HG03196 (cell line): ENCODE data around the gene SLCO3A1.

Source experiments
- ATAC-seq: cut with Tn5 transposase; IDR thresholded peaks from one replicate; pipeline ENCODE4 v1.9.1; 2021; ENCODE audit not compliant: unreplicated experiment

Gene SLCO3A1

GRCh38 chr15:91909111-91909510, 55.6 kb downstream of the SLCO3A1 start:
- ATAC-seq: no peak

GRCh38 chr15:91909574-91909973, 56.1 kb downstream of the SLCO3A1 start:
- no peak for ATAC-seq

DNA sequence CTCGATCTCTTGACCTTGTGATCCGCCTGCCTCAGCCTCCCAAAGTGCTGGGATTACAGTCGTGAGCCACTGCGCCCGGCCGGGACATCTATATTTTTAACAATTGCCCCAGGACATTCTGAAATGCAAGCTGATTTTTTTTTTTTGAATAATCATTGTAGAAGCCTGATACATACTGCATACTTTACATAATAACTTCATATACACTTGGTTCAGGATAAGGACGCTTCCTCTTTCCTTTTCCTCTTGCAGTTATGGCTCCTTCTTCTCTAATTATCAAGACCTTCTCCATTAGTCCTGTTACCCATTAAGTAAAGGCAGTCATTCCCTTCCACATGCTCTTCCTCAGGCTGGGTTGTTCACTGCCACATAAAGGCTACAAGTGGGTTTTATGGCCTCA, 58.3 kb downstream of the SLCO3A1 start:
- no peak for ATAC-seq

- ATAC-seq: no peak
Measured at GRCh38 chr15:91912336-91912735, 58.8 kb downstream of the SLCO3A1 start.

GRCh38 chr15:91913560-91913959, 60.1 kb downstream of the SLCO3A1 start:
- ATAC-seq: no peak

DNA sequence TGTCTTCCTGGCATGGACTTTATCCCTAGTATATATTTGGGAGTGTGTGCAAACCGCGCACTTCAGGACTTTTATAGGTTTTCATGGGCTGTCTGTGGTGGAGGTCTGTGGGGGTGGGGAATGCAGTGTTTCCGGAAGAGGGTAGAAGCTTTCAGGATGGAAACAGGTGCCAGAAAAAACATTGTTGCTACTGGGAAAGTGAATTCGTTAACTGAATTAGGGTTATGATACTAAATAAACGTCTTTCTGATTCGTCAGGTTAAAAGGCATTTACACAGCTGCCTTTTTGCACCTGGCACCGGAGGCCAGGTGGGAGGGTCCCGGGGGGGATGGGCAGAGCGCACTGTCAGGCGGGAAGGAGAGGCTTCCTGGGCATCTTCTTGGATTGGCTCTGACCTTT, 62.1 kb downstream of the SLCO3A1 start:
- no peak for ATAC-seq

GRCh38 chr15:91916051-91916450, 62.5 kb downstream of the SLCO3A1 start:
- ATAC-seq: no peak

DNA sequence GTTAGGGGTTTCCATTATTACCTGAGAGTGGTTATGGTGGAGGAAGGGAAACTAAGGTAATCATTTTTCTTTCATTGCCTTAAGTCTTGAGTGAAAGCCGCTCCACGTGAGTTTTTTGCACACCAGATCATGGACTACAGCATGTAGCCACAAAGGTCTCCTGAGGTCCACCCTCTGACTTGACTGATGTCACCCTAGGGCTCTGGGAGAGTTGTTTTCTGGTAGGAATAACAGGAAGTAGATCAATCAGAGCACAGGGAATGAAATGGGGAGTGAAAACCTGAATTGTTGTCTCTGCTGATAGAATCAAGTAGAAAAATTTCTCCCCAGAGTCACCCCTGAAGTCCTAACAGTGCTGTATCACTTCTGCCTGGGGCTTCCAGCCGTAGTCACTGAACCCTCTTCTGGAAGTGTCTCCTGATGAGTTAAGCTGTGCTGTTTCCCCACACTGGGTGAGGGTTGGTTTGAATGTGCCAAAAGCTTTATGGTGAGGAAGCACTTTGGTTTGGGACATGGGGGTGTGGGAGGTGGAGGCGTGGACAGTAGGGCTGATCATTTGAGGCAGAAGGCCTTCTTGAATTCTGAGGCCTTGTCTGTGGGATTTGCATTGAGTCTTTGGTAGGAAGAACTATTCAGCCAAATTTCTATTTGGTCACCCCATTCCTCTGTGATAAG, 64.3 kb downstream of the SLCO3A1 start:
- ATAC-seq: no peak

DNA sequence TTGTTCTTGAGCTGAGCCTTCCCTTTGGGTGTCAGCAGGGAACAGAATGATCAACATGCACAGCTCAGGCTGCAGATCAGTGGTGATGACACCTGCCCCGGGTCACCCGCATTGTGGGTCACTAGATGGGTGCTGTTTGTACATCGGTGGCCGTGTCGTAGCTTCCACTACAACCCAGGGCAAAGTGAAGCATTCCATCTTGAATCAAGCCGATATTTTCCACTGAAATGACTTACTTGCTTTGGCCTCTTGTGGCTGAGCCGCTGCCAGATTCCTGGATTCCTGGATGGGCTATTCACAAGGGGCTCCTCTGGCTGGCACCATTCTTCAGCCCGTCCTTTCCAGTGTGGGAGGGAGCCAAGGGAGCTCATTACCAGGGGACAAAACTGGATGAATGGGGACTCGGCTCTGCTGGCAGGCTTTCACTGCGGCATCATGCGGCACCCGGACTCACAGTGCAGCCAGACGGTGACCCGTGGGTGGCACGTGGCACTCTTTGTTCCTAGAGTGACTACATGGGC, 65.6 kb downstream of the SLCO3A1 start:
- ATAC-seq: no peak

- ATAC-seq: no peak
Measured at GRCh38 chr15:91921188-91921842, 67.8 kb downstream of the SLCO3A1 start.

GRCh38 chr15:91921843-91922198, 68.3 kb downstream of the SLCO3A1 start:
- ATAC-seq: no peak

DNA sequence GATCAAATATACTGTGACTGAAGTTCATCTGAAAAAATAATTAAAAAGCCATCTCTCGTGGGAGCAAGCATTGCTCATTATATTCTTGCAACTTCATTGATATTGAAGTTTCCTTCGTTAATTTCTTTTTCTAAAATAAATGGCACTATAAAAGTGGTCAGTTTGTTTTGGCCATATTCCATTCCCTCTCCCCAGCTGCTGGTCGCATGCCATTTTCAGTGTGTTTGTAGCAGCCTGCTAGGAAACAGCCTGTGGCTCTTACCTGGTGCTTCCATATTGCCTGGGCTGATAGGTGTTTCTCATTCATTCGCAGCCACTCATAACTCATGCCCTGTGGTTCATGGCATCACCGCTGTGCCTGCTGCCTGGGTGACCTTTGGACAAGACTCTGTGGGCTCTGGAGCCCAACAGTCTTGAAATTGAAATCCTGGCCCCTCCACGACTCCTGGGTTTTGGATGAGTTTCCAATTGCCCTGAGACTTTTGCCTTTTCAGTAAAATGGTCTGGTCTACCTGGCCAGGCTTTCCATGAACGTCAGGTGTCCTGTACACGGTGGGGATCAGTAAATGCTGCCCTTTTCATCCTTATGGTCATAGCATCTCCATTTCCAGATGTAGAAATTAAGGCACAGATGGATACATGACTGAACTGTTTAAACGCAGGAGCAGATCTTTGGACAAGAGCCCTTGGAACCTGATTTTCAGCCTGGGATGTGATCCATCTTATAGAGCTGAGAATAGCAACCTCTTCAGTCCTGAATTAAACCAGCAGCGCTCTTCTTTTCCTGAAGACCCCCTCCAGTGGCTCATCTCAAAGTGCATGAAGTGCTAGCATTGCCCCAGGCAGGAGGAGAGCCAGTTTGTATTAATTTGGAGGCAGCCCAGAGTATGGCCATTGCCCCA, 69.4 kb downstream of the SLCO3A1 start:
- no peak for ATAC-seq

GRCh38 chr15:91924183-91924582, 70.7 kb downstream of the SLCO3A1 start:
- no peak for ATAC-seq

- no peak for ATAC-seq
Measured at GRCh38 chr15:91924837-91925495, 71.5 kb downstream of the SLCO3A1 start.

GRCh38 chr15:91925794-91926193, 72.3 kb downstream of the SLCO3A1 start:
- no peak for ATAC-seq

DNA sequence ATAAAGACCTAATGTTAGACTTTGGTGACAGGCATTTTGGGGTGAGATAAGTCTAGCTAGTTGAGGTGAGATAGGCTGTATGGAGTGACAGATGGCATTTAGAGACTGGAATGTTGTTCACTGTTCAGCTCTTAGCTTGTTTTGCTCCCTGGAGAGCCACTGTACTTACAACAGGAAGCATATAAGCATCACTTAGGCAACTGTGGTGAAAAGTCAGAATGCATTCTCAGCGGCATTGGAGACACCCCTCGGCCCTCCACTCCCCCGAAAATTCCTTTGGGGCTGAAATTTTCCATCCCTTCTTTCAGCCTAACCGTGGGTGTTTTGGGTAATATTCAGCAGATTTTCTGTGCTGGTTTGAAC, 73.4 kb downstream of the SLCO3A1 start:
- no peak for ATAC-seq

- no peak for ATAC-seq
Measured at GRCh38 chr15:91927585-91927984, 74.1 kb downstream of the SLCO3A1 start.

GRCh38 chr15:91928675-91929074, 75.2 kb downstream of the SLCO3A1 start:
- ATAC-seq: no peak

DNA sequence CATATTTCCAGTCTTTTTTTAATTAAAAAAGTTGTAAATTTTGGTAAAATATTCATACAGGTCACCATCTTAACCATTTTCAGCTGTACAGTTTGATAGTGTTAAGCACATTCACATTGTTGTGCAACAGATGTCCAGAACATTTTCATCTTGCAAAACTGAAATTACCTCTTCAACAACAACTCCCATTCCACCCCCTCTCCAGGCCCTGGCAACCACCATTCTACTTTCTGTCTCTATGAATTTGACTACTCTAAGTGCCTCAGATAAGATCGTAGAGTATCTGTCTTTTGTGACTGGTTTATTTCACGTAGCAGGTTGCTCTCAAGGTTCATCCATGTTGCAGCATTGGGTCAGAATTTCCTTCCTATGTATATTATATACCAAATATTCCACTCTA, 76.0 kb downstream of the SLCO3A1 start:
- ATAC-seq: no peak

GRCh38 chr15:91930092-91930491, 76.6 kb downstream of the SLCO3A1 start:
- no peak for ATAC-seq

DNA sequence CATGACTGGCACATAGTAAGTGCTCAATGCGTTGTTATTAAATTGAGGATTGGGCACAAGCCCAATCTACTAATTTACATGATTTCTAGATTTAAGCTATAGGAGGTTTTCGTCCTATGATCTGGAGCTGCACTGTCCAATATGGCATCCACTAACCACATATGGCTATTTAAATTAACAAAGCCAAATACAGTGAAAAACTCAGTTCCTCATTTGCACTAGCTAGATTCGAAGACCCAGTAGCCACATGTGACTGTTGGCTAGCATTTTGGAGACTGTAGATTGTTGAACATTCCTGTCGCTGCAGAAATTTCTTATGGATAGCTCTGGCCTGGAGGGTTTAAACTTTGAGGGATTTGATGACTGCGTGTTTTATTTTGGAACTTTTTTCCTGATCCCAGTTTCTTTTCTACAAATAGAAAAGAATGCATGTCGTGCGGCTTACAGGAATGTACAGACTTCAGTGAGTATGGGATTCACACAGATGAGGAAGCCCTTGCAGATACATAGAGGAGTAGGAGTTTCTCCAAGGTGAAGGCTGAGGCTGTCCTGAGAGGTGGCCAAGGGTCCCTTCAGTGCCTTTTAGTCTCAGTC, 82.8 kb downstream of the SLCO3A1 start:
- no peak for ATAC-seq
